ENCODE measurements around the gene ZSWIM3. TPM values are rescaled to one million over a fixed set of nuclear protein-coding genes. Genes with fewer than 3 reads are reported as not detected.
"Not testable (repeated sequence)": the region's sequence is repeated elsewhere in the genome, so short reads cannot be mapped to it uniquely, and the experiment has no call there.

ZSWIM3 gene
- total RNA-seq, 1 experiment from 2014 or later, result 4.2 TPM

DNA sequence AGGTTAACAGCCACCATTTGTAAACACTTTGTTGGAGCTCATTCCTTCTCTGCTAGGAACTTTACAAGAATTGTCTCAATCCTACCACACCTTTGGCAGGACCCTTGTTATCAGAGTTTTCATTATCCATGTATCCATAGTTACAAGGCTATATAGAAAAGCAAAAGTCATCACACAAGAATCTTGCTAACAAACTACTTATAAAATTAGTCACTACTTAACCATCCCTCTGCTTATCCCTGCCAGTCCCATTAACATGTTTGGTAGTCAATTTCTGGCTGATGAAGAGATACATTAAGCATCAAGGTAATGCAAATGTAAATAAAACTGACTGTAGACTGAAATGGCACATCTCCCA, 10.4 kb downstream of the ZSWIM3 start:
- H2AFZ ChIP-seq (ENCODE audit: low read length), result peak overlapping the region; percentile 14; the same call in 1 of the 2 replicates
- peak overlapping the region; percentile 62 for H3K4me2 ChIP-seq (ENCODE audit: low read length)
- no peaks in the 10 kb centered on the region for H3K79me2 ChIP-seq (ENCODE audit: low read length)
- peak overlapping the region; percentile 85 for H3K27ac ChIP-seq (ENCODE audit: low read length)
- ChIA-PET POLR2A (ENCODE audit: unreplicated experiment) (interaction anchor here (0.6 to 0.9 kb wide), 7 partner anchors 13 to 343 kb away, joined by 3 to 7 read pairs (median 5); partner anchors contain the start of gene ZSWIM1), CTCF (interaction anchor here (0.6 kb wide), 1 partner anchor 68 kb away, joined by 3 read pairs; no protein-coding TSS in a partner anchor)
- peak overlapping the region; percentile 35 for H3K9ac ChIP-seq (ENCODE audit: low read length)
- no peaks in the 10 kb centered on the region for H3K27me3 ChIP-seq (ENCODE audit: low read length)
- H3K9me2 ChIP-seq (replicated peaks; ENCODE audit: low read length), result no peaks in the 10 kb centered on the region
- no peaks in the 10 kb centered on the region for H3K36me3 ChIP-seq (ENCODE audit: low read depth, low read length)
- TF ChIP-seq EZH2 (IDR thresholded peaks at IDR 0.05; ENCODE audit: low read length, unreplicated experiment) (no peak), EZH2phosphoT487 (IDR thresholded peaks at IDR 0.05; ENCODE audit: borderline replicate concordance, low read length) (no peak)
- TF ChIP-seq, protein P1, sequence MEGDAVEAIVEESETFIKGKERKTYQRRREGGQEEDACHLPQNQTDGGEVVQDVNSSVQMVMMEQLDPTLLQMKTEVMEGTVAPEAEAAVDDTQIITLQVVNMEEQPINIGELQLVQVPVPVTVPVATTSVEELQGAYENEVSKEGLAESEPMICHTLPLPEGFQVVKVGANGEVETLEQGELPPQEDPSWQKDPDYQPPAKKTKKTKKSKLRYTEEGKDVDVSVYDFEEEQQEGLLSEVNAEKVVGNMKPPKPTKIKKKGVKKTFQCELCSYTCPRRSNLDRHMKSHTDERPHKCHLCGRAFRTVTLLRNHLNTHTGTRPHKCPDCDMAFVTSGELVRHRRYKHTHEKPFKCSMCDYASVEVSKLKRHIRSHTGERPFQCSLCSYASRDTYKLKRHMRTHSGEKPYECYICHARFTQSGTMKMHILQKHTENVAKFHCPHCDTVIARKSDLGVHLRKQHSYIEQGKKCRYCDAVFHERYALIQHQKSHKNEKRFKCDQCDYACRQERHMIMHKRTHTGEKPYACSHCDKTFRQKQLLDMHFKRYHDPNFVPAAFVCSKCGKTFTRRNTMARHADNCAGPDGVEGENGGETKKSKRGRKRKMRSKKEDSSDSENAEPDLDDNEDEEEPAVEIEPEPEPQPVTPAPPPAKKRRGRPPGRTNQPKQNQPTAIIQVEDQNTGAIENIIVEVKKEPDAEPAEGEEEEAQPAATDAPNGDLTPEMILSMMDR (conservative IDR thresholded peaks at IDR 0.05; ENCODE audit: low read depth, low read length), result no peak
- H3K4me3 ChIP-seq (ENCODE audit: low read length), result peak overlapping the region; percentile 8; the same call in 1 of the 2 replicates
- peaks cover 28% of the 10 kb centered on the region for H3K4me1 ChIP-seq (ENCODE audit: insufficient read depth, low read length)
- no TSS peak for BruUV-seq (replicated peaks)
- H3F3A ChIP-seq (ENCODE audit: low read length, unreplicated experiment), result peaks cover 2% of the 10 kb centered on the region
- no peaks in the 10 kb centered on the region for H3K9me3 ChIP-seq (ENCODE audit: low read length)
- intact Hi-C loops (cut with micrococcal nuclease), result loop anchor here (1.0 kb wide), 1 partner anchor 31 kb away; no protein-coding TSS in a partner anchor
- ATAC-seq, result peak; percentile 94
- H4K20me1 ChIP-seq (ENCODE audit: low read length), result no peaks in the 10 kb centered on the region
- DNase-seq, result peak; percentile 91

DNA sequence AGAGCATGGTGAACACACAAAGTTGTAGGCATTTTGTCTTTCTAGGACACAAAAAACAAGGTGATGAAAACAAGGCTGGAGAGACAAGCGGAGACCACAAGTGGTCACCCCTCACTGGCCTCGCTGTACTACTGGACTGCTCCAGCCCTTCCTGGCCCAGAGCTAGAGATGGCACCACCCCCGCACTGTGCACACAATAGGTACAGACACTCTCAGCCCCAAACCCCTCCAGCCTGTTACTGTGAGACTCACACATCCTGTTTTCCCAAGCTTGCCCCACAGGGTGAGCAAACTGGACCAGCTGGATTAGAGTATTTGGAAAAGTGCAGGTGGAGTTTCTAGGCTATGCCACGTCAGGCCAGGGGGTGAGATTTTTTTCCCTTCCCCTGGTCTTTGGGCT, 15.2 kb downstream of the ZSWIM3 start:
- no TSS peak for BruUV-seq (replicated peaks)
- Histone ChIP-seq H4K20me1 (ENCODE audit: low read length) (no peaks in the 10 kb centered on the region), H3K4me3 (ENCODE audit: low read length) (no peak overlapping the region), H3K27me3 (ENCODE audit: low read length) (no peaks in the 10 kb centered on the region), H3K9ac (ENCODE audit: low read length) (peak overlapping the region; percentile 31; the same call in 1 of the 2 replicates), H3K36me3 (ENCODE audit: low read depth, low read length) (no peaks in the 10 kb centered on the region), H3K79me2 (ENCODE audit: low read length) (no peaks in the 10 kb centered on the region), H3K9me3 (ENCODE audit: low read length) (no peaks in the 10 kb centered on the region), H3K9me2 (replicated peaks; ENCODE audit: low read length) (no peaks in the 10 kb centered on the region), H2AFZ (ENCODE audit: low read length) (no peak overlapping the region), H3K4me2 (ENCODE audit: low read length) (peak overlapping the region; percentile 52), H3F3A (ENCODE audit: low read length, unreplicated experiment) (no peaks in the 10 kb centered on the region), H3K27ac (ENCODE audit: low read length) (peak overlapping the region; percentile 83), H3K4me1 (ENCODE audit: insufficient read depth, low read length) (peaks cover 32% of the 10 kb centered on the region)
- CTCF ChIA-PET, result no interaction called here
- TF ChIP-seq, protein P1 (conservative IDR thresholded peaks at IDR 0.05; ENCODE audit: low read depth, low read length), result no peak
- DNase-seq (peak; percentile 88), ATAC-seq (peak; percentile 17)
- intact Hi-C loops (cut with micrococcal nuclease), result no loop called here
- POLR2A ChIA-PET (ENCODE audit: unreplicated experiment), result no interaction called here

DNA sequence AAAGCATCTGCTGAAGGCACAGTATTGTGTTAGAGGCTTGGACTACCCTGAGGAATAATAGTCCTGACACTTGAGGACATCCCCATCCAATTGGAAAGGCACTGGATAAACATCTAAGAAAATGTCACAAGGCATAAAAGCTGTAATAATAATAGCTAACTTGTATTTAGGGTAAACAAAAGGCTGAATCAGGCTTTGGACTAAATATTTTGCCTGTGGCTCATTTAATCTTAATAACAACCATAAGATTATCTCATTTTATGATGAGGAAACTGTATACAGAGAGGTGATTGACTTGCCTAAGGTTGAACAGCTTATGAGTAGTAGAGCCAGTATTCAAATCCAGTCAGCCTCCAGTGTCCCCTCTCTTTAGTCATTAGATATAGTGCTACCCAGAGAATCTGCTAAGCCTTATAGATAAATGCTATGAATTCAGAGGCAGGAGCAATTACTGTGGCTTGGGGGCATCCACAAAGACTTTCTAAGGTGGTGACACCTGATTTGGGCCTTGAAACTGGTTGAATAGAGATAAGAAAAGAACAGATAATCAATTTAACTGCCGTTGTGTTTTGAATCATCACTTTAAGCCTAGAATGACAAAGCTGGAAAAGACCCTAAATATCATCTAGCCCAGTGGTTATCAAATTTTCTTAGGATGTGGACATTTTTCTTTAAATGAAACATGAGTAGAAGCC, 16.1 kb downstream of the ZSWIM3 start:
- no peaks in the 10 kb centered on the region for H3K27me3 ChIP-seq (ENCODE audit: low read length)
- peak; percentile 52 for ATAC-seq
- no peaks in the 10 kb centered on the region for H3K36me3 ChIP-seq (ENCODE audit: low read depth, low read length)
- TF ChIP-seq, protein P1 (conservative IDR thresholded peaks at IDR 0.05; ENCODE audit: low read depth, low read length), result no peak
- TF ChIP-seq EZH2phosphoT487 (IDR thresholded peaks at IDR 0.05; ENCODE audit: borderline replicate concordance, low read length), result no peak
- no peak for TF ChIP-seq EZH2 (IDR thresholded peaks at IDR 0.05; ENCODE audit: low read length, unreplicated experiment)
- H3K4me1 ChIP-seq (ENCODE audit: insufficient read depth, low read length), result peaks cover 22% of the 10 kb centered on the region
- no peaks in the 10 kb centered on the region for H4K20me1 ChIP-seq (ENCODE audit: low read length)
- peak; percentile 50 for DNase-seq
- H3K9me3 ChIP-seq (ENCODE audit: low read length), result no peaks in the 10 kb centered on the region
- ChIA-PET CTCF (no interaction called here), POLR2A (ENCODE audit: unreplicated experiment) (no interaction called here)
- H3K79me2 ChIP-seq (ENCODE audit: low read length), result no peaks in the 10 kb centered on the region
- no peaks in the 10 kb centered on the region for H3F3A ChIP-seq (ENCODE audit: low read length, unreplicated experiment)
- H3K9me2 ChIP-seq (replicated peaks; ENCODE audit: low read length), result no peaks in the 10 kb centered on the region
- no TSS peak for BruUV-seq (replicated peaks)
- intact Hi-C loops (cut with micrococcal nuclease), result no loop called here
- H3K9ac ChIP-seq (ENCODE audit: low read length), result peak overlapping the region; percentile 24; the same call in 1 of the 2 replicates
- no peak overlapping the region for H3K4me3 ChIP-seq (ENCODE audit: low read length)
- peak overlapping the region; percentile 83 for H3K27ac ChIP-seq (ENCODE audit: low read length)
- H3K4me2 ChIP-seq (ENCODE audit: low read length), result peak overlapping the region; percentile 52
- H2AFZ ChIP-seq (ENCODE audit: low read length), result no peak overlapping the region

DNA sequence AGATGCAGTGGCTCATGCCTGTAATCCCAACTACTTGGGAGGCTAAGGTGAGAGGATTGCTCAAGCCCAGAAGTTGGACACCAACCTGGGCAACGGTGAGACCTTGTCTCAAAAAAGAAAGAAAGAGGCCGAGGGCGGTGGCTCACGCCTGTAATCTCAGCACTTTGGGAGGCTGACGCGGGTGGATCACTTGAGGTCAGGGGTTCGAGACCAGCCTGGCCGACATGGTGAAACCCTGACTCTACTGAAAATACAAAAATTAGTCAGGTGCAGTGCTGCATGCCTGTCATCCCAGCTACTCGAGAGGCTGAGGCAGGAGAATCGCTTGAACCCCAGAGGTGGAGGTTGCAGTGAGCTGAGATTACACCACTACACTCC, 16.7 kb downstream of the ZSWIM3 start:
- intact Hi-C loops (cut with micrococcal nuclease); H3K36me3 ChIP-seq (ENCODE audit: low read depth, low read length); CTCF ChIA-PET: not testable (repeated sequence)

More for the DNA sequence above, 16.7 kb downstream of the ZSWIM3 start:
- H3K9me3 ChIP-seq (ENCODE audit: low read length); H3K79me2 ChIP-seq (ENCODE audit: low read length); H3K27me3 ChIP-seq (ENCODE audit: low read length); H3F3A ChIP-seq (ENCODE audit: low read length, unreplicated experiment); H3K9ac ChIP-seq (ENCODE audit: low read length); BruUV-seq (replicated peaks); H3K4me2 ChIP-seq (ENCODE audit: low read length); DNase-seq; H3K9me2 ChIP-seq (replicated peaks; ENCODE audit: low read length); H2AFZ ChIP-seq (ENCODE audit: low read length); H4K20me1 ChIP-seq (ENCODE audit: low read length); POLR2A ChIA-PET (ENCODE audit: unreplicated experiment); ATAC-seq; H3K4me3 ChIP-seq (ENCODE audit: low read length): not testable (repeated sequence)
- Histone ChIP-seq H3K4me1 (ENCODE audit: insufficient read depth, low read length) (peaks cover 22% of the 10 kb centered on the region), H3K27ac (ENCODE audit: low read length) (peak overlapping the region; percentile 83; the same call in 1 of the 2 replicates)
